Activated T-helper 2 cell treated with anti-CD3 and anti-CD28 coated beads, Interferon-gamma antibody, Interleukin-2, Interleukin-4, amounts not matched to agents 10 μg/mL and 5 μg/mL and 100 μg/mL, durations not matched to agents 14 hours and 24 hours and 36 hours (primary cell): Measurements from ENCODE around the gene PTX3. TPM values are rescaled to one million over a fixed set of nuclear protein-coding genes. Genes with fewer than 3 reads are reported as not detected.

Experiments
- DNase-seq: peaks from one replicate; pipeline ENCODE4 v3.0.0; 2021; ENCODE audit warnings: low spot score
- H3K27ac Mint-ChIP-seq: one replicate; pipeline ENCODE4 v1.8.0; 2021; ENCODE audit warnings: mixed read lengths
- H3K27me3 Mint-ChIP-seq: one replicate; pipeline ENCODE4 v1.8.0; 2021; ENCODE audit warnings: low read depth, mixed read lengths
- H3K36me3 Mint-ChIP-seq: one replicate; pipeline ENCODE4 v1.8.0; 2021; ENCODE audit warnings: low read depth, mixed read lengths
- H3K4me1 Mint-ChIP-seq: one replicate; pipeline ENCODE4 v1.8.0; 2021; ENCODE audit warnings: low read depth, mixed read lengths
- H3K4me3 Mint-ChIP-seq: one replicate; pipeline ENCODE4 v1.8.0; 2021; ENCODE audit warnings: low read depth, mild to moderate bottlenecking, moderate library complexity, mixed read lengths
- H3K9me3 Mint-ChIP-seq: one replicate; pipeline ENCODE4 v1.8.0; 2021; ENCODE audit warnings: mixed read lengths
- intact Hi-C: fragments of 100-400 bp; cut with micrococcal nuclease; formaldehyde crosslinking; loops from one replicate; pipeline ENCODE4 v1.15.1; 2023
- total RNA-seq: library from RNA; stranded (reverse); gene quantifications from 2 replicates; pipeline ENCODE4 v1.2.3, GENCODE V29; 2022

The PTX3 gene
- total RNA-seq, 1 donor from 2014 or later = not detected

DNA sequence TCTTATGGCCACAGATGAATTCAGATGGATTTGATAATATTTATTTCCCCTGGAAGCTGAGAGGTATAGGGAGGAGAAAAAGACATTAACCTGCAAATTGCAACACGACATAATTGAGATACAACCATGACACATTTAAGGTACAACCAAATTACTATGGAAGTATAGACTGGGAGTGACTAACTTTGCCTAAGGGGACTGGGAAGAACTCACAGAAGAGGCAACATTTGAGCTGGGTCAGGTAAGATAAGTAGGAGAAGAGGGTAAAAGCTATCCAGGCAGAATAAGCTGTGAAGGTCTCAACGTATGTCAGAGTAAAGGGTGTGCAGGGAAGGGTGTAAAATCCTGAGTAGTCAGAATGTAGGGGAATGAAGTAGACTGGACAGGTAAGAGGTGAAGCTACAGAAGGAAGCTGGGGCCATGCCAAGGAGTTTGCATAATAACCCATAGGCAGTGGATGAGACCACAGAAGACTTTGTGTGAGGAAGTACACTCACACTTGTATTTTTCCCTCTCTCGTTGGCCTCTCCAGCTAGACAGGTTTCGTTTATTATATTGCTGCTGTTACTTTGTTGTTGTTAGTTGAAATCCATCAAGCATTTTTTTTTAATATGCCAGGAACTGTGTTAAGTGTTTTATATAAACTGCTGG lies 28.0 kb upstream of the PTX3 start:
- H3K4me1 Mint-ChIP-seq = no peaks in the 10 kb centered on the region
- H3K27me3 Mint-ChIP-seq = peaks cover 2% of the 10 kb centered on the region
- intact Hi-C loops = no loop called here
- no peak for DNase-seq
- H3K4me3 Mint-ChIP-seq = no peak overlapping the region
- no peak overlapping the region for H3K27ac Mint-ChIP-seq
- H3K36me3 Mint-ChIP-seq = no peaks in the 10 kb centered on the region
- H3K9me3 Mint-ChIP-seq = no peaks in the 10 kb centered on the region

DNA sequence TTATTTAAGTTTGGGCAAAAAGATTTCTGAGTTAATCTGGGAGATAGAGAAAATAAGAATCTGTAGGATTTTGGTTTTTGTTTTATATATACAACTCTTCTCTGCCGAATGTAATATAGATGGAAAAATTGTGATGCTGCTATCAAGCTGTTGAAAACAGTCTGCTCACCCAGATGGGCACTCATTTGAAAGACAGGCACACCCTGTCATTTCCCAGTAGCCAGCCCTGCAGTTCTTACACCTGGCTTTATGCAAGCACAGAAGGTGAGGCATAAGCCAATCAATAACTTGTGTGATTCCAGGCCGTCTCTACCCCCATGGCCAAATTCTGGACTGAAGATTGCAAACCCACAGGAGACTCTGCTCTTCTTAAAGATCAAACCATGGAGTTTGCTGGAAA lies 27.1 kb upstream of the PTX3 start:
- intact Hi-C loops = no loop called here
- Mint-ChIP-seq H3K4me3 (no peak overlapping the region), H3K4me1 (no peaks in the 10 kb centered on the region), H3K27ac (no peak overlapping the region), H3K9me3 (no peaks in the 10 kb centered on the region), H3K36me3 (no peaks in the 10 kb centered on the region), H3K27me3 (peaks cover 2% of the 10 kb centered on the region)
- no peak for DNase-seq

DNA sequence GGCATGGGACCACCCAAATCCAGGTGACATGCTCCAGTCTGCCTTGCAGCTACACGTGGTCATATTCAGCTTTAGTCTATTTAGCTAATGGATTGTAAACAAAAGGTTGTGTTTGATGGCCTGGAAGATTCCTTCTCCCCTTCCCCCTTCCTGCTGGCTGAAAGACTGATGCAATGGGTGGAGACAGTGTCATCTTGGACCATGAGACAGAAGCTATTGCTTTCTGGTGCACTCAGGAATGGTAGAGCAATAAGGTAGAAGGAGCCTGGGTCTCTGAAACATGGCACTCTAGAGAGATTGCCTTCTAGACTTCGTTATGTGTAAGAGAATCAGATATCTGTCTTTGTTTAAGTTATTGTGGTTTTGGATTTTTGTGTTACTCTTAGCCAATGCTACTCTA lies 25.7 kb upstream of the PTX3 start:
- Mint-ChIP-seq H3K27me3 (peaks cover 4% of the 10 kb centered on the region), H3K27ac (no peak overlapping the region), H3K4me1 (no peaks in the 10 kb centered on the region), H3K36me3 (no peaks in the 10 kb centered on the region), H3K9me3 (no peaks in the 10 kb centered on the region), H3K4me3 (no peak overlapping the region)
- DNase-seq = no peak
- intact Hi-C loops = no loop called here

DNA sequence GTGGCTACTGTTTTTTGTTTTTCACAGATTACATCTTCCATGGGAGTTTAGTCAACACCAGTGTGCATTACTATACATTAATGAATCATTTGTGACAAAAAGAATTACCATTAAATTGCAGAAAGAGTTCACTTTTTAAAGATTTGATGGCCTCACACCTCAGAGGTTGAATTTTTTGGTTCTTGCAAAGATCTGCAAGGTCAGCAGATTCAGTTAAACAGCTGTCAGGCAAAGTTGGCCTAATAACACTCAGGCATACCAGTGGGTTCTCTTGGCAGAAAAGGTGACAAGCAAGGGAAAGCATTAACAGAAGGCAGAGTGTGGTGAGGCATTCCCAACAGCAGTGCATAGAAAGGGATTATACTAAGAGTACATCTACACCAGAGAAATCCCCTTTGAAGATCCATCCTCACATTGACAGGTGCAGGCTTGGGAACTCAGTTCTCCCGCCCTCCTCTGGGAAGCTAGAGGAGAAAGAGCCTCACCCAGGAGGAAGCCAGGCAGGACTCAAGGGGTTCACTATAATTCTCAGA lies 24.3 kb upstream of the PTX3 start:
- no peaks in the 10 kb centered on the region for H3K36me3 Mint-ChIP-seq
- H3K27me3 Mint-ChIP-seq = peaks cover 4% of the 10 kb centered on the region
- no peaks in the 10 kb centered on the region for H3K4me1 Mint-ChIP-seq

DNA sequence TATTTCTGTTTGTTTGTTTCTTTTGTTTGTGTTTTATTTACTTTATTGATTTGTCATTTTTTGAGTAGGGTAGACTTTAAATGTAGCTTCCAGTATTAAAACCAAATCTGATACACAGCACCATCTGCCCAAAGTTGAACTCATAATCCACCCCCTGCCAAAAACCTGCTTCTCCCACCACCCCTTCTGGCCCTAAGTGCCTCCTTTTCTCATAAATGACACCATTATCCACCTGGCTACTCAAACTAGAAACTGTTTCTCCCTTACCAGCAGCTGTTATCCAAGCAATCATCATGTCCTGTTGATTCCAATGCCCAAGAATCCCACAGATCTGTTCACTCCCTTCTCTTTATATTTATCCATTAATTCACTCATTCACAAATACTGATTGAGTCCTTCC lies 21.8 kb upstream of the PTX3 start:
- H3K4me1 Mint-ChIP-seq = no peaks in the 10 kb centered on the region
- H3K36me3 Mint-ChIP-seq = no peaks in the 10 kb centered on the region
- H3K4me3 Mint-ChIP-seq = no peak overlapping the region
- intact Hi-C loops = no loop called here
- no peak for DNase-seq
- peaks cover 4% of the 10 kb centered on the region for H3K27me3 Mint-ChIP-seq
- no peak overlapping the region for H3K27ac Mint-ChIP-seq
- no peaks in the 10 kb centered on the region for H3K9me3 Mint-ChIP-seq

More for the DNA sequence above, 24.3 kb upstream of the PTX3 start:
- H3K4me3 Mint-ChIP-seq = no peak overlapping the region
- H3K9me3 Mint-ChIP-seq = no peaks in the 10 kb centered on the region
- H3K27ac Mint-ChIP-seq = no peak overlapping the region
- no peak for DNase-seq
- intact Hi-C loops = no loop called here

DNA sequence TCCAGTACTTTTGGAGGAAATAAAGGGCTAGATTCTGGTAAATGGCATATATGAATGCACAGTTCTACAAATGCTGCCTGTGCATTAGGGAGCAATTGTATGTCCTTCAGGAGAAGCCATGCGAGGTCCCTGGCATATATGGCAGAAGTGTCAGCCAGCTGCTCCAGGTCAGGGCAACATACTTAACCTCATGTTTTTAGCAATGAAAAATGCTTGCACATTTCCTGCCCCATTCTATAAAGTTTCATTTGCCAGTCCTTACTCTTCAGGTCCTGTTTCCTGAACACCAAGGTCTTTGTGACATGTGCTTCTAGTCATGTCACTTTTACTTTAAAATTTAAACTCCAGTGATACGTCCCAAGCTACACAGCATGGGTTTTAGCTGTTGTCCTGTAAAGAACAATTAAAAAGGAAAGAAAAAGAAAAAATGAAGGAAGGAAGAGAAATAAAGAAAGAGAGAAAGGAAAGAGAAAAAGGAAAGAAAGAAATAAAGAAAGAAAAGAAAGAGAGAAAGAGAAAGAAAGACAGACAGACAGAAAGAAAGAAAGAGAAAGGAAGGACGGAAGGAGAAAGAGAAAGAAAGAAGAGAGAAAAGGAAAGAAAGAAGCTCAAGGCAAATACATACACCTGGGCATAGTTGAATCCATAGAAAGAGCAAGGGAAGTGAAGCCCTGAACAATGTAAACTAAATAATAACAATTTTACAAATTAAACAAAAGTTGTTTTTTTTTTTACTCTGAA lies 20.1 kb upstream of the PTX3 start:
- Mint-ChIP-seq H3K4me1 (no peaks in the 10 kb centered on the region), H3K9me3 (no peaks in the 10 kb centered on the region), H3K27ac (no peak overlapping the region), H3K4me3 (no peak overlapping the region), H3K36me3 (no peaks in the 10 kb centered on the region), H3K27me3 (peaks cover 4% of the 10 kb centered on the region)
- intact Hi-C loops = no loop called here
- no peak for DNase-seq

DNA sequence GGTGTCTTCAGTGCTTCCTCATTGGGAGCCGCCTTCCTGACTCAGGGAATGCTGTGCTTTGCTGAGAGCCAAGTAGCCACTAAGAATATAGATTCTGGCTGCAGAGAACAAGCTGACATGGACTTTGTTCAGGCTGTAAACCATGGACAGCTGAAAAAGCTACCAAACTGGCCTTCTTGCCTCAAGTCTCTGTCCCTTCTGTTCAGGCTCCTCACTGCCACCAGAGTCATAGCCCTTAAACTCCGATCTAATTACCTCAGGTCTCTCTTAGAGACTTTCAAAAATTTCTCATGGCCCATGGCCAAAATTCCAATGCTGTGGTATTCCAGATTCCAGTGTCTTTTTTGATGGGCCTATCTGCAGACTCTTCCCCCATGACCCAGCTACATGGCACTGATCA lies 19.4 kb upstream of the PTX3 start:
- Mint-ChIP-seq H3K27ac (no peak overlapping the region), H3K27me3 (peaks cover 4% of the 10 kb centered on the region), H3K9me3 (no peaks in the 10 kb centered on the region), H3K36me3 (no peaks in the 10 kb centered on the region), H3K4me3 (no peak overlapping the region), H3K4me1 (no peaks in the 10 kb centered on the region)
- no peak for DNase-seq
- intact Hi-C loops = no loop called here

DNA sequence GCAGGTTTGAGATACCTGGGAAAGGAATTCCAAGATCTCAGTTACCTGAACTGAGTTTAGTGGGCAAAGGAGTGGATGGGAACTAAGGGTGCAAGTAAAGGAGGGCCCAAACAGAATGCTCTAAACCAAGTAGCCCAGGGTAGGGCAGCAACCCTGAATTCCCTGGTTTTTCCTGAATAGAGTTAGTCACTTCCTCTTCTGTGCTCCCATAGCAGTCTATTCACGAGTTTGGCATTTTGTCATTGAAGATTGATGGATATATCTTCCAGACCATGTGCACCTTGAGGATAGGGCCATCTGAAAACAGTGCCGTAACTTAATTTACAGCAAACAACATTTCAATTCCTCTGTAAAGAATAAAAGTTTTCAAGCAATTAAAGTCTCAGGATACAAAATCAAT lies 18.5 kb upstream of the PTX3 start:
- Mint-ChIP-seq H3K4me3 (no peak overlapping the region), H3K27me3 (peaks cover 4% of the 10 kb centered on the region), H3K36me3 (no peaks in the 10 kb centered on the region), H3K9me3 (no peaks in the 10 kb centered on the region), H3K4me1 (no peaks in the 10 kb centered on the region), H3K27ac (no peak overlapping the region)
- DNase-seq = no peak
- intact Hi-C loops = no loop called here

DNA sequence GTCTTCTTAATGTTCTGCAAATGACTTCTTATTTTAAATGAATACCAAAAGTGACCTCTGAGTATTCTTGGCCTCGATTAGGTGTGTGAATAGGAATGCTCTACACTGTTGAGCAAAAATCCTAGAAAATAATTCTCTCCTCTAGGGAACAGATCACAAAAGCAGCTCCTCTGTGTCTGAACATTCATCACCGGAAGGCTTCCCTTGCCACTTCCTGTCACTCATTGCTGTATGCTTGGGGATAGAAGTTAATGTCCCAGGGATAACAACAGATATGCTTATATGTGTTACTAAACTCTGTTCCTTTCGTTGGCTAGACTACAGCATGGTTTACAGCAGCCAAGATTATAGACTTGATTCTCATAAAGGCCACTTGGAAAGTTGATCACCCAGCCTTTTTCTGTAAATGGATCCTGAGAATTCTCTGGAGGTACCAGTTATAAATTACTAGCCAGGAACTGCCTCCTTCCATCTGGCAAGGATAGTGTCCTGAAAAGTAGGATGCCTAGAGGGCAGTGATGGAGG lies 16.0 kb upstream of the PTX3 start:
- Mint-ChIP-seq H3K27ac (no peak overlapping the region), H3K4me3 (no peak overlapping the region), H3K36me3 (no peaks in the 10 kb centered on the region), H3K4me1 (no peaks in the 10 kb centered on the region), H3K27me3 (no peaks in the 10 kb centered on the region), H3K9me3 (no peaks in the 10 kb centered on the region)
- intact Hi-C loops = no loop called here
- no peak for DNase-seq

DNA sequence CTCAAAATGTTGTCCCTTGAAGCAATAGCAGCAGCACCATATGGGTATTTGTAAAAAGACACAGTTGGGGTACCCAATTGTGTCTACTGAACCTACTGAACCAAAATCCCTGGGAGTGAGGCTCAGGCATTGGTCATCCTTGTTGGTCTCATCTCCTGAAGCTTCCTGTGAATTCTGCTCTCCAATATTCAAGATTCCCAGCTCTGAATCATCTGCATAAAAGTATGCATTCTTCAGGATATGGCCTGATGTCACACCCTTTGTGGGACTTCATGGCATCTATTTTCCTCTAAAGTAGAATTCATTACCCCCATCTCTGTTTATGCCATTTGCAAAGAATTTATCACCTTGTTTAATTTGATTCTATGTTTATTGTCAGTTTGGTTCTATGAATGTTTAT lies 13.3 kb upstream of the PTX3 start:
- Mint-ChIP-seq H3K27ac (no peak overlapping the region), H3K36me3 (no peaks in the 10 kb centered on the region), H3K4me1 (no peaks in the 10 kb centered on the region), H3K27me3 (no peaks in the 10 kb centered on the region), H3K4me3 (no peak overlapping the region), H3K9me3 (no peaks in the 10 kb centered on the region)
- intact Hi-C loops = no loop called here
- DNase-seq = no peak

DNA sequence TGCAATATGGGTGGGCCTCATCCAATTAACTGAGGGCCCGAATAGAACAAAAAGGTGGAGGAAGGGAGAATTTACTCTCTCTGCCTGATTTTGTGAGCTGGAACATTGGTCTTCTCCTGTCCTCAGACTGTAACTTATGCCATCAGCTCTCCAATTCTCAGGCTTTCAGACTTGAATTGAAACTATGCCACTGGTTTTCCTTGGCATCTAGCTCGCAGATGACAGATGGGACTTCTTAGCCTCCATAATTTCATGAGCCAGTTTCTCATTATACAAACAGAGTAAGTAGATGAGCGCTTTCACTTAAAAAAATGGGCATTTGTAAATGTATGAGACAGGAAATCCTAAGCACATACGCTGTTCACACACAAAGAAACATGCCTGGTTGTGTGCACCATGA lies 8.7 kb upstream of the PTX3 start:
- H3K36me3 Mint-ChIP-seq = no peaks in the 10 kb centered on the region
- H3K4me3 Mint-ChIP-seq = no peak overlapping the region
- DNase-seq = no peak
- H3K27me3 Mint-ChIP-seq = peaks cover 4% of the 10 kb centered on the region
- no peak overlapping the region for H3K27ac Mint-ChIP-seq
- no peaks in the 10 kb centered on the region for H3K4me1 Mint-ChIP-seq
- H3K9me3 Mint-ChIP-seq = no peaks in the 10 kb centered on the region
- intact Hi-C loops = no loop called here

DNA sequence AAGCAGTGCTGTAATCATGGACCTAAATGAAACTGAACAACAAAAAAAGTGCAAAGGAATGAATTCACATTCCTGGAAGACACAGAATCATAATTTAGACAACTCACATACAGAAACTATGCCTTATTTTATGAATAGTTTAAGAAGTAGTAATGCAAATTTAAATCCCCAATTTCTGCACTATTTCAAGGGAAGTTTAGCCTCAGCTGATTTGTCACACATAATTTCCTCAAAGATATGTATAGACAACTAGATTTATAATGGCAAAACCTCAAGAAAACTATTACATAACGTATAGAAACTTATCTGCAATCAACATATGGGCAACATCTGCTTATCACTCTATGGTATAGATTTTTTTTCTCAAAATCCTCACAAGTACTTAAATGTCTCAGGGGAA lies 7.8 kb upstream of the PTX3 start:
- Mint-ChIP-seq H3K27me3 (peaks cover 9% of the 10 kb centered on the region), H3K4me3 (no peak overlapping the region), H3K9me3 (no peaks in the 10 kb centered on the region), H3K27ac (no peak overlapping the region), H3K4me1 (no peaks in the 10 kb centered on the region), H3K36me3 (no peaks in the 10 kb centered on the region)
- intact Hi-C loops = no loop called here
- no peak for DNase-seq

DNA sequence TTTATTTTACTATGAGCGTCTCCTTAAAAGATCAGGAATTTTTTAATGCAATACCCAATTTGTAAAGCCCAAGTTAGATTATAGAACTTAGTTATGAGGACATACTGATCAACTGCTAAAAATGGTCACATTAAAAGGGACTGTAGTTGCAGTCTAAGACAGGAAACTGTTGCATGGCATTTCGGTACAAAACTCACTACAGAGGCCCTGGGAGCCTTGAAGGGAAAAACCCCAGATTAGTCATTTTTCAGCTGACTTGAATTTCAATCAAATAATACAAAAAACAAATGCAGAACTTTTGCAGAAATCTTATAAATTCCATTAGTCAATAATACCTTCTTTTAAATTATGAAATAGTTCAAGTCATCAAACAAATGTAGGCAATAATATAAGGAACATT lies 6.9 kb upstream of the PTX3 start:
- Mint-ChIP-seq H3K9me3 (no peaks in the 10 kb centered on the region), H3K4me3 (no peak overlapping the region), H3K27ac (no peak overlapping the region), H3K27me3 (peaks cover 16% of the 10 kb centered on the region), H3K4me1 (no peaks in the 10 kb centered on the region), H3K36me3 (no peaks in the 10 kb centered on the region)
- DNase-seq = no peak
- intact Hi-C loops = no loop called here
